H1 (cell line): ENCODE data around the gene TXNRD3. TPM values are rescaled to one million over a fixed set of nuclear protein-coding genes. Genes with fewer than 3 reads are reported as not detected.

Experiments used
- CTCF ChIA-PET: fragments of 300-600 bp; sonication (Branson Sonifier 250); formaldehyde crosslinking; loops from one replicate; lab custom pipeline; 2021; ENCODE audit not compliant: partially characterized antibody; lab: Charles Lee
- POLR2A ChIA-PET: fragments of 300-600 bp; sonication (Branson Sonifier 250); formaldehyde crosslinking; loops from one replicate; lab custom pipeline; 2021; ENCODE audit warnings: inconsistent platforms; ENCODE audit not compliant: partially characterized antibody; lab: Charles Lee
- DNase-seq, 2 experiments: peaks; one replicate each; pipeline versions ENCODE4 v3.0.0 to v3.0.0-alpha.2; 2010 to 2022; ENCODE audit warnings: low spot score in 2 of 2, low read depth in 1 of 2, mixed read lengths in 1 of 2
- FAIRE-seq: peaks from 2 replicates; lab custom pipeline; 2011; peaks lifted over from hg19 to GRCh38; lab: Jason Lieb, UNC
- H2AFZ ChIP-seq: 2 replicates; pipeline ENCODE4 v1.8.1; 2012; ENCODE audit warnings: low read length, inconsistent platforms
- H2AK5ac ChIP-seq: 2 replicates; pipeline ENCODE4 v1.6.1; 2013; ENCODE audit warnings: low read depth, low read length
- H2BK120ac ChIP-seq: replicated peaks from 2 replicates; pipeline ENCODE3; 2013; ENCODE audit warnings: low read depth, low read length, inconsistent platforms
- H2BK12ac ChIP-seq: 2 replicates; pipeline ENCODE4 v1.6.1; 2013; ENCODE audit warnings: low read depth, low read length
- H2BK15ac ChIP-seq: 2 replicates; pipeline ENCODE4 v1.6.1; 2013; ENCODE audit warnings: low read length
- H2BK20ac ChIP-seq: 2 replicates; pipeline ENCODE4 v1.6.1; 2013; ENCODE audit warnings: low read length
- H2BK5ac ChIP-seq: 2 replicates; pipeline ENCODE4 v1.6.1; 2013; ENCODE audit warnings: low read depth, low read length
- H3K14ac ChIP-seq: 2 replicates; pipeline ENCODE4 v1.6.1; 2013; ENCODE audit warnings: inconsistent platforms; ENCODE audit not compliant: insufficient read length
- H3K18ac ChIP-seq: 2 replicates; pipeline ENCODE4 v1.6.1; 2013; ENCODE audit warnings: low read length; ENCODE audit errors: extremely low read depth
- H3K23ac ChIP-seq: 2 replicates; pipeline ENCODE4 v1.6.1; 2013; ENCODE audit warnings: inconsistent platforms; ENCODE audit not compliant: insufficient read length
- H3K23me2 ChIP-seq: 2 replicates; pipeline ENCODE4 v1.6.1; 2013; ENCODE audit warnings: low read depth, low read length
- H3K27ac ChIP-seq: 2 replicates; pipeline ENCODE4 v1.6.1; 2011; ENCODE audit warnings: low read depth, low read length, inconsistent platforms
- H3K27me3 ChIP-seq, 4 experiments: replicated peaks in 1 of 4; 1 replicate in 1 of 4; 2 replicates in 3 of 4; pipeline versions ENCODE4 v1.6.1 to v1.8.1; 2011 to 2013; ENCODE audit warnings: low read length in 3 of 4, mild to moderate bottlenecking in 3 of 4, inconsistent platforms in 2 of 4, mixed read lengths in 2 of 4, moderate library complexity in 1 of 4; ENCODE audit not compliant: control insufficient read depth in 3 of 4, insufficient read depth in 3 of 4; ENCODE audit errors: extremely low read depth in 1 of 4
- H3K36me3 ChIP-seq, 4 experiments: 2 replicates each; pipeline versions ENCODE4 v1.6.1 to v1.8.1; 2011 to 2013; ENCODE audit warnings: mild to moderate bottlenecking in 4 of 4, low read length in 3 of 4, moderate library complexity in 2 of 4, control low read depth in 1 of 4, inconsistent platforms in 1 of 4; ENCODE audit not compliant: insufficient read depth in 4 of 4, control insufficient read depth in 2 of 4
- H3K4ac ChIP-seq: replicated peaks from 2 replicates; pipeline ENCODE3; 2013; ENCODE audit warnings: low read length, low read depth, mixed read lengths, inconsistent platforms; ENCODE audit not compliant: insufficient read length
- H3K4me1 ChIP-seq, 4 experiments: replicated peaks in 1 of 4; 1 replicate in 1 of 4; 2 replicates in 3 of 4; pipeline versions ENCODE4 v1.6.1 to v1.8.1; 2011 to 2013; ENCODE audit warnings: low read length in 3 of 4, inconsistent platforms in 2 of 4, mixed read lengths in 1 of 4; ENCODE audit not compliant: insufficient read depth in 4 of 4, control insufficient read depth in 3 of 4
- H3K4me2 ChIP-seq, 2 experiments: 2 replicates each; pipeline versions ENCODE4 v1.6.1 to v1.8.1; 2011 to 2013; ENCODE audit warnings: low read depth in 2 of 2, low read length in 2 of 2, control low read depth in 1 of 2, inconsistent platforms in 1 of 2, mild to moderate bottlenecking in 1 of 2; ENCODE audit not compliant: insufficient read depth in 1 of 2
- H3K4me3 ChIP-seq, 4 experiments: fragments of 200-600, 300-600 bp in 1 of 4; sonication (generic), shearing (Covaris generic), sonication (Bioruptor Twin) in 1 of 4; 2 replicates each; pipeline versions ENCODE4 v1.5.1 to v1.8.1; 2011 to 2016; ENCODE audit warnings: low read length in 4 of 4, low read depth in 3 of 4, control low read depth in 2 of 4, inconsistent platforms in 2 of 4, mild to moderate bottlenecking in 2 of 4, mixed read lengths in 1 of 4, moderate library complexity in 1 of 4; ENCODE audit not compliant: insufficient read depth in 2 of 4; ENCODE audit errors: extremely low read depth in 1 of 4
- H3K56ac ChIP-seq: replicated peaks from 2 replicates; pipeline ENCODE3; 2013; ENCODE audit warnings: low read depth, mild to moderate bottlenecking, mixed read lengths, low read length, inconsistent platforms; ENCODE audit not compliant: insufficient read length
- H3K79me1 ChIP-seq: 2 replicates; pipeline ENCODE4 v1.6.1; 2013; ENCODE audit warnings: low read depth, low read length, control low read depth
- H3K79me2 ChIP-seq, 2 experiments: 2 replicates each; pipeline versions ENCODE4 v1.6.1 to v1.8.1; 2012 to 2013; ENCODE audit warnings: low read length in 2 of 2, mild to moderate bottlenecking in 2 of 2, inconsistent platforms in 1 of 2; ENCODE audit not compliant: insufficient read depth in 2 of 2, control insufficient read depth in 1 of 2
- H3K9ac ChIP-seq, 4 experiments: replicated peaks in 1 of 4; 1 replicate in 1 of 4; 2 replicates in 3 of 4; pipeline versions ENCODE4 v1.6.1 to v1.8.1; 2011 to 2013; ENCODE audit warnings: low read depth in 3 of 4, low read length in 3 of 4, control low read depth in 2 of 4, mild to moderate bottlenecking in 2 of 4, moderate library complexity in 2 of 4, inconsistent platforms in 1 of 4; ENCODE audit errors: extremely low read depth in 1 of 4
- H3K9me3 ChIP-seq, 2 experiments: 2 replicates each; pipeline versions ENCODE4 v1.6.1 to v1.8.1; 2012 to 2013; ENCODE audit warnings: mild to moderate bottlenecking in 2 of 2, moderate library complexity in 2 of 2, control low read depth in 1 of 2, inconsistent platforms in 1 of 2, low read depth in 1 of 2, low read length in 1 of 2, mixed read lengths in 1 of 2; ENCODE audit not compliant: insufficient read depth in 2 of 2
- H4K20me1 ChIP-seq, 2 experiments: replicated peaks in 1 of 2; 2 replicates each; pipeline versions ENCODE3 to v1.8.1; 2011 to 2013; ENCODE audit warnings: inconsistent platforms in 2 of 2, low read length in 2 of 2, mild to moderate bottlenecking in 1 of 2; ENCODE audit not compliant: insufficient read depth in 2 of 2, control insufficient read depth in 1 of 2
- H4K5ac ChIP-seq: 2 replicates; pipeline ENCODE4 v1.6.1; 2013; ENCODE audit warnings: low read length, low read depth, mixed read lengths, inconsistent platforms; ENCODE audit not compliant: insufficient read length
- H4K8ac ChIP-seq: 2 replicates; pipeline ENCODE4 v1.8.0; 2013; ENCODE audit warnings: mild to moderate bottlenecking, moderate library complexity, low read length, inconsistent platforms; ENCODE audit not compliant: insufficient read depth; ENCODE audit errors: extremely low read depth
- H4K91ac ChIP-seq: replicated peaks from 2 replicates; pipeline ENCODE3; 2013; ENCODE audit warnings: low read length, mixed read lengths, inconsistent platforms; ENCODE audit not compliant: insufficient read length
- BRCA1 ChIP-seq: IDR thresholded peaks from 2 replicates; pipeline ENCODE4 v1.6.1; 2012; ENCODE audit warnings: low read depth, low read length, improper control_type of control experiment
- CHD1 ChIP-seq: IDR thresholded peaks from 2 replicates; pipeline ENCODE4 v1.6.1; 2012; ENCODE audit warnings: low read depth, low read length, improper control_type of control experiment
- JUN ChIP-seq: IDR thresholded peaks from 2 replicates; pipeline ENCODE4 v1.6.1; 2011; ENCODE audit warnings: low read depth, mild to moderate bottlenecking, improper control_type of control experiment, low read length
- KDM4A ChIP-seq: IDR thresholded peaks from one replicate; pipeline ENCODE4 v1.7.1; 2012; ENCODE audit warnings: low read depth, mild to moderate bottlenecking, moderate library complexity, low read length, inconsistent platforms; ENCODE audit not compliant: severe bottlenecking
- KDM5A ChIP-seq: fragments of 200-600 bp; IDR thresholded peaks from 2 replicates; pipeline ENCODE4 v1.7.1; 2012; ENCODE audit warnings: mild to moderate bottlenecking, low read length, inconsistent platforms, mixed read lengths
- NANOG ChIP-seq: IDR thresholded peaks from 2 replicates; pipeline ENCODE4 v1.6.1; 2011; ENCODE audit warnings: low read length, low read depth, mild to moderate bottlenecking, inconsistent platforms; ENCODE audit not compliant: insufficient read depth, poor library complexity, severe bottlenecking
- POLR2AphosphoS5 ChIP-seq: IDR thresholded peaks from 2 replicates; pipeline ENCODE4 v1.6.1; 2011; ENCODE audit warnings: low read depth, low read length
- SIRT6 ChIP-seq: IDR thresholded peaks from one replicate; pipeline ENCODE4 v1.7.1; 2012; ENCODE audit warnings: low read length, inconsistent platforms
- SP4 ChIP-seq: IDR thresholded peaks from 2 replicates; pipeline ENCODE4 v1.6.1; 2012; ENCODE audit warnings: low read length, inconsistent platforms
- TAF7 ChIP-seq: optimal IDR thresholded peaks from 2 replicates; pipeline ENCODE3; 2011; ENCODE audit warnings: low read depth, mild to moderate bottlenecking, inconsistent platforms, low read length, moderate library complexity, borderline replicate concordance
- ZNF274 ChIP-seq: IDR thresholded peaks from 2 replicates; pipeline ENCODE4 v1.7.0; 2012; ENCODE audit warnings: low read length, borderline replicate concordance; ENCODE audit errors: extremely low read depth
- WGBS, 2 experiments: shearing (Covaris generic) in 1 of 2; methylation state at CpG; one replicate each; pipeline versions ENCODE4 v1.1.6 to v1.1.7; 2013 to 2015; ENCODE audit warnings: low lambda C conversion rate in 2 of 2, mixed read lengths in 2 of 2, inconsistent platforms in 1 of 2, low coverage in 1 of 2, missing lambda C conversion rate in 1 of 2; ENCODE audit not compliant: insufficient replicate concordance in 2 of 2, insufficient coverage in 1 of 2, insufficient read length in 1 of 2; ENCODE audit errors: extremely low coverage in 1 of 2, missing lambda C conversion rate in 1 of 2; 5-methylcytosine and 5-hydroxymethylcytosine counted together
- polyA plus RNA-seq, 7 experiments: library from polyadenylated mRNA; depleted of rRNA in 3 of 7; stranded (reverse) in 5 of 7; unstranded in 2 of 7; fragments of >200 nt in 5 of 7; fragments of 200-250 nt in 2 of 7; gene quantifications; 1 replicate in 5 of 7; 2 replicates in 1 of 7; 4 replicates in 1 of 7; pipeline versions ENCODE4 v1.2.1 to v1.2.3, GENCODE V29; 2011 to 2013; ENCODE audit warnings: missing spikeins in 2 of 7, mixed read lengths in 2 of 7
- total RNA-seq: library from RNA; stranded (reverse); fragmentation: NEBNext Ultra II Directional; extraction: Animal tissue kit (Norgen Biotek cat#: 25700); gene quantifications from 2 replicates; pipeline ENCODE4 v1.2.1, GENCODE V29; 2021
- TF ChIP-seq, protein P1 (sequence below): IDR thresholded peaks from 2 replicates; pipeline ENCODE4 v1.6.1; 2012; ENCODE audit warnings: inconsistent platforms

Gene TXNRD3
- total and polyA plus RNA-seq, 2 of the 8 experiments (the other 6 are each of a cell fraction or from before 2014, with no cell fraction given) = 3.4 to 4.3 TPM

DNA sequence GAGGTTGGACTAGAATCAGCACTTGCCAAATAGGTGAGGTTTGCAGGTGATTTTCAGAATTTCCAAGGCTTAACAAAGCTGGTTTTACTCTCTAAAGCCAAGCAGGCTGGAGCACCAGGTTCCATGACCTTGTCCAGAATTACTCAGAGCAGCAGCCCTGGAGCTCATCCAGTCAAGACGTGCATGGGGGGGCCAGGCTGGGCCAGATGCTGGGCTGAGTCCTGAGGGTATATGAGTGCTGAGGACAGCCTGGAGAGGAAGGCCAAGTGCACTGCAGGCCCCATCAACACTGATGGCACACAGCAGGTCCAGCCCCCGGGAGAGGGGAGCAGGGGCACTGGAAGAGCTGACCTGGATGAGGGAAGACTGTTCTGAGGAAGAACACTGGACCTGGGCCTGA is 3.0 kb upstream of the TXNRD3 start:
- Histone ChIP-seq H2AFZ (no peak overlapping the region), H3K4me1 (peaks cover 0 to 2% (median 0%) of the 10 kb centered on the region in 4 experiments; a peak in 2 of 7 replicates), H3K56ac (no peak overlapping the region), H2BK15ac (no peak overlapping the region), H3K4ac (no peak overlapping the region), H4K5ac (no peak overlapping the region), H3K27ac (no peak overlapping the region), H2BK120ac (no peak overlapping the region), H3K14ac (no peak overlapping the region), H4K8ac (no peak overlapping the region), H3K23ac (no peak overlapping the region), H3K4me2 (no peak overlapping the region), H2BK12ac (no peak overlapping the region), H3K4me3 (no peak overlapping the region), H4K91ac (no peak overlapping the region), H3K23me2 (no peaks in the 10 kb centered on the region), H4K20me1 (peaks cover 0 to 2% of the 10 kb centered on the region in 2 experiments), H3K79me2 (no peaks in the 10 kb centered on the region), H2BK5ac (no peak overlapping the region), H2AK5ac (no peak overlapping the region), H2BK20ac (no peak overlapping the region), H3K18ac (no peak overlapping the region), H3K9ac (no peak overlapping the region), H3K27me3 (peaks cover 0 to 26% (median 10%) of the 10 kb centered on the region in 4 experiments; a peak in 6 of 7 replicates), H3K79me1 (no peaks in the 10 kb centered on the region), H3K9me3 (peaks cover 0 to 2% of the 10 kb centered on the region in 2 experiments; a peak in 1 of 4 replicates), H3K36me3 (no peaks in the 10 kb centered on the region)
- DNase-seq = no peak
- no peak for FAIRE-seq
- ChIA-PET POLR2A (no interaction called here), CTCF (interaction anchor here (0.9 to 2.3 kb wide), 6 partner anchors 14 to 171 kb away, joined by 3 to 12 read pairs (median 4); partner anchors contain the start of gene CHST13)
- WGBS, 2 experiments = 88% methylated on average over 2 of the region's 2 CpGs; no CpG with 5 or more reads in 1 of the 2 experiments
- TF ChIP-seq SP4 = no peak
- TF ChIP-seq KDM4A = no peak
- TF ChIP-seq JUN = no peak
- TF ChIP-seq, protein P1, sequence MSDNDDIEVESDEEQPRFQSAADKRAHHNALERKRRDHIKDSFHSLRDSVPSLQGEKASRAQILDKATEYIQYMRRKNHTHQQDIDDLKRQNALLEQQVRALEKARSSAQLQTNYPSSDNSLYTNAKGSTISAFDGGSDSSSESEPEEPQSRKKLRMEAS = no peak
- TF ChIP-seq BRCA1 = no peak
- TF ChIP-seq ZNF274 = no peak
- no peak for TF ChIP-seq NANOG
- no peak for TF ChIP-seq KDM5A
- TF ChIP-seq CHD1 = no peak
- TF ChIP-seq SIRT6 = no peak
- no peak for TF ChIP-seq POLR2AphosphoS5
- TF ChIP-seq TAF7 = no peak
